HPDE6-E6E7 (cell line): ENCODE measurements around the gene PPP2R5C.

ENCODE experiments used
- DNase-seq: peaks from one replicate; pipeline ENCODE4 v3.0.0; 2011; ENCODE audit warnings: missing footprints; ENCODE audit errors: extremely low spot score

PPP2R5C gene

DNA sequence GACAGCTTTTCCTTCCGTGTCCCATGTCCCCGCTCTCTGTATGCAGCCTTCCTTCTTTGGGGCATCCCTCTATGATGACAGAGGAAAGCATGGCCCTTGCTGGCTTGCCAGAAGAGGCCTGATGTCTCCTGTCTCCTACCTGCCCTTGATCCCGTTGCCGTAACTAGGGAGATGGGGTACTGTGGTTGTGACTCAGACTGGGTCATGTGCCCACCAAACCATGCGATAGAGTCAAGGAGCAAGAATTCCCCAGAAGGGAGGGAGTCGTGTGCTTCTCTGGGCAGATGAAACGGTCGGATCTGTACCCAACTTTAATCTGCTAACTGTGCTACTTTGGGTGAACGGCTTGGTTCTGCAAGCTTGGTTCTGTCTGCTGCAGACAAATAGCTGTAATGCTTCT is 103.8 kb downstream of the PPP2R5C start:
- no peak for DNase-seq

DNA sequence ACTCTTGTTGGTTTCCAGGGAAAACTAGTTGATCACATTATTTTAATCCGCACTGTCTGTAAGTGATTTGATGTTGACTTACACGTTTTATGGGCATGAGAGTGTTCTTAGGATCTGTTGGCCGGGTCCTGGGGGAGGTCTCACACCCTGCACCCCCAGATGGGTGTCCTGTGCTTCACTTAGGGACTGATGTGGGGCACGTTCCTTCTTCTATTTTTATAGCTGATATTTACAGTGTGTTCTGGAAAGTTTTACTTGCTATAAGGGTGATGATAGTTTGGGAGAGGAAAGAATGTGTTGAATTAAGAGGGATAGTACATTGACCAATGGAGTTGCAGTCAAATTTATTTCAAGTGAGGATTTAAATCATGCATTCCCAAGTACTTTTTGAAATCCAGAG is 106.3 kb downstream of the PPP2R5C start:
- DNase-seq, result no peak

DNA sequence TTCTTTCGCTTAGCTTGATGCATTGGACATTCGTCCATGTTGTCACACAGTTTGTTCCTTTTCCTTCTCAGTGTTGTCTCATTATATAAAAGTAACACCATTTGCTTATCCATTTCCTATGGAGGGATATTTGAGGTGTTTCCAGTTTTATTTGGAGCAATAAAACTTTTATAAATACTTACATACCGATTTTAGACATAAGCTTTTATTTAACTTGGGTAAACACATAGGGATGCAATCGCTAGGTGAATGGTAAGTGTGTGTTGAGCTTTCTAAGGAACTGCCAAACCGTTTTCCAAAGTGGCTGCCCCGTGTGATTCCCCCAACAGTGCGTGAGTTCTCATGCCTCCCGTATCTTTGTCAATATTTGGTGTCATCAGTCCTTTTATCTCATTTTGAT is 107.7 kb downstream of the PPP2R5C start:
- DNase-seq, result no peak

DNA sequence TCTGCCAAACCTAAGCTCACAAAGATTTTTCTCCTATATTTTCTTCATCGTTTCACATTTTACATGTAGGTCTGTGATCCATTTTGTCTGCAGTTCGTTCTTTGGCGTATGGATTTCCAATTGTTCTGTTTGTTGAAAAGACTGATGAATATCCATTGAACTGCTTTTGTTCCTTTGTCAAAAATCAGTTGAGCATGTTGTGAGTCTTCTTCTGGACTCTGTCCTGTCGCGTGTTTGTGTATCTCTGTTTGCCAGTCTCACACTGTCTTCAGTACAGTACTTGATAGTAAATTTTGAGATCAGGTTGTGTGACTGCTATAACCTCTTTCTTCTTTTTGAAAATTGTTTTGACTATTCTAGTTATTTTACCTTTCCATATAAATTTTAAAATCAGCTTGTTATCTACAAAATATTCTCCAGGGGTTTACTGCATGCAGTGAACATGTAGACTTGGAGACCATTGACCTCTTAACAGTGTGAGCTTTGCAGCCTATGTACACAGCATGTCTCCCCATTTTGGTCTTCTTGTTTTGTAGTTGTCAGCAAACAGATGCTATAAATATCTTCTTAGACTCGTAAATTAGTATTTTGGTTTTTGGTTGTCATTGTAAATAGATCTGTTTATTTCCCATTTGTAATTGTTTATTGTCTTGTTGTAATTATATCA is 108.9 kb downstream of the PPP2R5C start:
- DNase-seq, result no peak

DNA sequence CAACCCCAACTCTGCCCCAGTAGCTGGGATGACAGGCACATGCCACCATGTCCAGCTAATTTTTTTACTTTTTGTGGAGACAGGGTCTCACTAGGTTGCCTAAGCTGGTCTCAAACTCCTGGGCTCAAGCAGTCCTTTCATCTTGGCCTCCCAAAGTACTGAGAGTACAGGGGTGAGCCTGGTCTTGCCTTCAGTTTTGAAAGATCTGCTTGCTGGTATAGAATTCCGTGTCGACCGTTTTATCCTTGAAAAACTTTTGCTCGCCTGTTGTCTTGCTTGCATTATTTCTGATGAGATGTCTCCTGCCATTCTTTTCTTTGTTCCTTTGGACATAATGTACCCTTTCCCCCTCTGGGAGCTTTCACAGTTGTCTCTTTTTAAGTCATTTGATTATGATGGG is 110.8 kb downstream of the PPP2R5C start:
- DNase-seq, result no peak

DNA sequence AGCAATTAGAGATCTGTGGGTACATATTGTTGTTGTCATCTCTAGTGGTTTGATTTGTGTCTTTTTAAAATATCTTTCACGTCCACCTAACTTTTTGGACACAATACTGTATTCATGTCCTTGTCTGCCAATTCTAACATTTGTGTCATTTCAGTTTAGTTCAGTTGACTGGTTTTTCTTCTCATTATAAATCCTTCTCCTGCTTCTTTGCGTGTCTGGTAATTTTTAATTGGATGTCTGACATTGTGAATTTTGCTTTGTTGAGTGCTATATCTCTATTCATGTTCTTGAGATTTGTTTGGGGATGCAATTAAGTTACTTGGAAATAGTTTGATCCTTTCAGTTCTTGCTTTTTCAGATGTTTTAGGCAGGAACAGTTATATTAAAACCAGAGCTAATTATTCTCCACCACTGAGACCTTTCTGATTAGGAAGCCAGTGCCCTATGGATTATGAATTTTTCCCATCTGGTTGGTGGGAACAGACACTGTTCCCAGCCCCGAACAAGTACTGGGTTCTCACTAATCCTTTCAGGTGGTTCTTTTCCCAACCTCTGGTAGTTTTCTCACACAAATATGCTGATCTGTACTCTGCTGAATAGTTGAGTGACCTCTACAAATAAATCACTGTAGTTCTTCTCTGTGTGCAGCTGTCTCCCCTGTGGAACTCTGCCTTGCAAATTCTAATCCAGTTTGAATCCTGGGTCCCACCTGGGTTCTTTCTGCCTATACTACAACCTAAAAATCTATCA is 111.7 kb downstream of the PPP2R5C start:
- no peak for DNase-seq

DNA sequence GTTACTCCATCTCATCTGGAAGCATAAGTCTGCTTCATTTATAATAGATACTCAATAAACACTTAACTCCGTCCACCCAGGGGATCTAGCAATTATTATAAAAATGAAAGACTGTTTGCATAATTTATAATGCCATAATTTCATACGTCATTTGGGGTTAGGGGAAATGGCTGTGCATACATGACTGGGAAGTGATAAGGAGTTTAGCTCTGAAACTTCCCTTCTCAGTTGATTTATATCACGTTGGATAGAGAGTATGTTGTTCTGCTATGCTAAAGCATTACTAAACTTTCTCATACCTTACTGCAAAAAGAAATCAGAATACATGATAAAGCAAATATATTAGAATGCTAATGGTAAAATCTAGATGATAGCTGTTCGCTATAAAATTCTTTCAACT is 112.5 kb downstream of the PPP2R5C start:
- no peak for DNase-seq

DNA sequence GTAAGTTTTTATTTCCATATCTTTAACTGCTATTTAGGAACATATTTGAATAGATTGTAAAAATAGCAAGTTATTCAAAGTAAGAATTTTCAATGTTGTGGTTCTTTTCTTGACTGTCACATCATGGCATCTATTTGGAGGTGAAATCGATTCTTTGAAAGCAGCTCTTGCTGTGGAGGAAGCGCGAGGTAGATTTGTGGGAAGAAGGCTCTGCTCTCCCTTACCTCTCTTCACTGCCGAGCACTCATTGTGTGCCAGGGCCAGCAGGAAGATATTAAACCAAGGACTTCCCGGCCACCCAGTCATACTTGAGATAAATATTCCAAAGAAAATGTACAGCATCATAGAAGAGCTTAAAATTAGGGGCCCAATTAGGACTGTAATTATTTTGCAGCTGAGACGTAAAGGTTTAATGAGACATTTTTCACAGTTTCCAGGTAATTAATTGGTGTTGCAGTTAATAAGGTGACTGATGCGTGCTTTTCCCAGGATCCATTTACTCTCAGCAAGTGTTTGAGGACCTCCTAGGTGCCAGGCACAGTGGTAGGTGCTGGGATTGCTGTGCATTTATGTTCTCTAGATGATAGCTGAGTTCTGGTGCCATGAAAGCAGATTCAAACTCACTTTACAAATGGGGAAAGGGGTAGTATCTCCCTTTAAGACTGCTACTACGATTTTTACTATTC is 113.7 kb downstream of the PPP2R5C start:
- no peak for DNase-seq

DNA sequence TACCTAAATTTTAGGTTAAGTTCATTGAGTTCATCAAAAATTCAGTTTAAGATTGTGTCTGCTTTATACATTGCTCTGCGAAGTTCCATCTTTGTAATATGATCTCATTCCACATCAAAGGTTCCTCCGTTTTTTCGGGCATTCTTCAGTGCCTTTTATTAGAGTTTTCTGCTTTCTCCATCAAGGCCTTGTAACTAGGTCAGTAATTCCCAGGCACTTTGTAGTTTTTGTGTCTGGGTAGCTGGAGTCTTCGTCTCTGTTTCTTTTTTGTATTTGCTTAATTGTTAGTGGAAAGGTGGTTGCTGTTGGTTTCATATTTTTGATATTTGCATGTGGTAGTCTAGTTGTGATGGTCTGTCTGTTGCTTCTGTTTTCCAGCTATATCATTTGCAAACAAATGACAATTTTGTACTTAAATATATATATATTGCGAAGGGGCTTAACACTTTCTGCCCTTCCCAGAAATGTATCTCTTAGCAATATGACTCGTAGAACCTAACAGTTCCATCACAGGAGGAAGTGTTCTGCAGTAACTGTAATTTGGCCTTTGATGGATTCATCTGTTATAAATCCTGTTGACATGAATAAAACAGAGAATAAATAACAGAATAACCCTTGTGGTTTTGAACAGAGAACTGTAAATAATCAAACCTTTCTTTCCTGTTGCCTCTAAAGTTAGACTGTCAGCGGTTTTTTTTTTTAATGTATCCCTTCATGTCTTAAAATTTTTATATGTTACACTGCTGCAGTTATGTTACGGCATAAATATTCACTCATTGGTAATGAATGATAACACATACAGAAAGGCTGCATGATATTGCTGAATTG is 114.4 kb downstream of the PPP2R5C start:
- no peak for DNase-seq

DNA sequence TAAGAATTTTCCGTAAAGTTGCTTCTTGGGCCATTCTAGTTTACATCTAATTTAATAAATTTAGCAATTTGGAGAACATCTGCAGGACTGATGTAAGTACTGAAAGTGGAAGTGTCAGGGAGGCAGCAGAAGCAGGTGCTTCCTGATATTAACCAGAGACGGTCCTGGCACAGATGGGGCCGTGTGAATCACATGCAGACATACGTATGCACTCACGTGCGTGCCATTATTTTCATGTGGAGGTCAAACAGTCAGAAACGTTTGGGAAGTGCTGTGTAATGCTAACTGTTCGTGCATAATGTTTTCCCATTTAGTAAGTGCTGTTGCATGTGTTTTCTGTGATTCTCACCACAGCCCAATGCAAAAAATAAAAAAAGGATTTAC is 115.0 kb downstream of the PPP2R5C start:
- no peak for DNase-seq

DNA sequence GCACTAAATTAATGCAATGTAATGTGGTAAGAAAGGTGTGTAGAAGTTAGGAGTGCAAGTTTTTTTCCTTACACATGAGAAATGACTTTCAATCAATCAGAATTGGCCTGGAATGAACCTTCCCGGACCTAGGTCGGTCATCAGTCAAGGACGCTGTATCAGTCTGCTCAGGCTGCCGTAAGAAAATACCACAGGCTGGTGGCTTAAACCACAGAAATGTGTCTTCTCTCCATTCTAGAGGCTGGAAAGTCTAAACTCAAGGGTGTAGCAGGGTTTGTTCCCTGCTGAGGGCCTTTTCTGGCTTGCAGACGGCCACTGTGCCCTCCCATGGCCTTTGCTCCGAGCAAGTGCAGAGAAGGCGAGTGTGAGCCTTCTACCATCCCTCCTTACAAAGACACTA is 116.3 kb downstream of the PPP2R5C start:
- DNase-seq, result no peak

DNA sequence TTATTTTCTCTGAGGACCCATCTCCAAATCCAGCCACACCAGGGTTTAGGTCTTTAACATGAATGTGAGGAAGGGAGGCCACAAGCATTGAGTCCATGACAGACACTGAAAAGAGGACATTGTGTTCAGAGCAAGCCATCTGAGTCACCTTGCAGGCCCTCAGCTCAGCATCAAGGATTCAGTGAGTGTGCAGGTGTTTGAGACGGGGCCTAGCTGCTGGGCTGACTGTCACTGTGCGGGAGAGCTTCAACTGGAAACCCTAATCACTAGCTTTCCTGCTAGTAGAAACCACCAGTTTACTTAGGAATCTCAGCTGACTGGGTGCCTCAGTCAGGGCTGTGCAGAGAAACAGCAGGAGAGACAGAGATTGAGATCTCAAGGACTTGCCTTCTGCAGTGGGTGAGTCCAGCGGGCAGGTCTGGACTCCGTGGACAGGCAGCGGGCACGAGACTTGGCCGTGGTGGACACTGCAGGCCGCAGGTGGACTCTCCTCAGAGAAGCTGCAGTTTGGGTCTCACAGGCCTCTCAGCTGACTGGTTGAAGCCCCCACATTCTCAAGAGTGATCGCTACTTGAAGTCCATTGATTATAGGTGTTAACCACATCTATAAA is 116.8 kb downstream of the PPP2R5C start:
- no peak for DNase-seq

DNA sequence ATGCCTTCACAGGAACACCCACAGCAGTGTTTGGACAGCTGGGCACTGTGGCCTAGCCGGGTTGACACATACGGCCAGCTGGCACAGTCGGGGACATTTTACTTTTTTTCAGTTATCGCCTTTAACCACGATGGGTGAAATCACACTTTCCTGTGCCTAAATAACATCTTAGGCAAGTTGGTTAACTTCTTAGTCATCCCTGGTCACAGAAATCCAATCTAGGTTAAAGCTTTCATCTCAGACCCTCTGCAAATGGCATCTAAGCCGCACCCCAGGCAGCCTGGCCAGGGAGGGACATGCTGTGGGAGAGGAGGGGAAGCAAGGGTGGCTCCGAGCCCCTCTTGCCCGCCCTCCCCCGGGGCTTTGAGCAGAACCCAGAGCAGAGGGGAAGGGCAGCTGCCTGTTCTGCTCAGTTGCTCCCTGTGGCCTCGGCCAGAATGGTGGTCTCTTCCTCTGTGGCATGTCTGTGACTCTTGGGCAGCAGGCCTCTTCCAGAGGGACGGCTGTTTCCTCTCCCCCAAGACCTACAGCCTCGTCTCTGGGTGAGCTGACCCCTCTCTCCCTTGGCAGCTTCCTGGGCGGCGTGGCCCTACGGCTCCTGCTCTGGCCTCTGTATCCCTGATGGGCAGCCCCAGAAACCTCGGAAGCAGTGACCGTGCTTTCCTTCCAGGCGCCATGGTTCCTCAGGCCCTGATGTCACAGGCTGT is 117.5 kb downstream of the PPP2R5C start:
- no peak for DNase-seq

DNA sequence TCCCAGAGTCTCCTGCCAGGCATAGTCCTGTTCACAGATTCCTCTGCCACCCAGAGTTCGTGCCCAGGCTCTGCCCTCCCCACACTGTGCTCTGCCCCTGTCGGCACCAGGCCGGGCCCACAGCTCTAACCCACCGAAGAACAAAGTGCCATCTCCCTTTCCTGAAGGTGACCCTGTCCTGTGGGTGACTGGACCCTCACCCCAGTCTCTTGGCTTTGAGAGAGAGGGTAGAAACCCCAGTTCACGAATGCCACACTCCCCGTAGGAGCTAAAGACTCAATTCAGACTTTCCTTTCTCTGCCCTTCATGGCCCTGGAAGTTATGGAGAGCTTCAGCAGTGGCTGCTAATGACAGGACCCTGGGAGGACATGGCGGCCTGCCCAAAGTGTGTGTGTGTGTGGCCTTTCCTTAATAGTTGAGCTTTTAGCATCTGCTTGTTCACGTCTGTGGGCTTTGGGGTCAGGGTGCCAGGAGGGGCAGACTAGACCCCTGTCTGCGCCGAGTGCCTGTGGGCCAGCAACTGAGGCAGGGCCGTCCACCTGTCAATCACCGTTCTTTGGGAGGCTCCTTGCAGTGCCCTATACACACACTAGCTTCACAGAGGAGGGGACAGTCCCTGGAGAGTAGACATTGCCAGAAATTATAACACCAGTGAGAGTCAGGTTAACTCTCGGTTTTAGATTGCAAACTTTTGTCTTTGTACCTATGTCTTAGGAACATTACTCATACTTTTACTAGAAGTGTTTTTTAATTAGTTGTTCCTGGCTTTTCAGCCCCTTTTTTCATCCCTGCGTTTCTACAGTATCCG is 118.2 kb downstream of the PPP2R5C start:
- no peak for DNase-seq

DNA sequence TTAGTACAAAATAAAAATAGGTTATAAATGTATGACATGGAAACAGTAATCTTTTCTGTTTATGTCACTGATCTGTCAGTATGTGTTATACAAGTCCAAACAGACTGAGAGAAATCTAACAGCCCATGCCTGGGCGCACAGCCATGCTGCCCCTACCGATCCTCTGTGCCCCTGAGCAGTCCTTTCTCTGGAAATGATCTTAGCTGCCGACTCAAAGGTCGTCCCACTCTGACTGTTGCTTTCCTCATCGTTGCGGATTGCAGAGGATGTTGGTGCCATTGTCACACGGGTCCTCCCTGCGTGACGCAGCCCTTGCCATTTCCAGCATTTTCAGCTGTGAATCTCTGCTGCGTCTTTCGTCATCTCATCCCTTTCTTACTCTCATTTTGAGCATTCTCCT is 119.9 kb downstream of the PPP2R5C start:
- DNase-seq, result no peak

DNA sequence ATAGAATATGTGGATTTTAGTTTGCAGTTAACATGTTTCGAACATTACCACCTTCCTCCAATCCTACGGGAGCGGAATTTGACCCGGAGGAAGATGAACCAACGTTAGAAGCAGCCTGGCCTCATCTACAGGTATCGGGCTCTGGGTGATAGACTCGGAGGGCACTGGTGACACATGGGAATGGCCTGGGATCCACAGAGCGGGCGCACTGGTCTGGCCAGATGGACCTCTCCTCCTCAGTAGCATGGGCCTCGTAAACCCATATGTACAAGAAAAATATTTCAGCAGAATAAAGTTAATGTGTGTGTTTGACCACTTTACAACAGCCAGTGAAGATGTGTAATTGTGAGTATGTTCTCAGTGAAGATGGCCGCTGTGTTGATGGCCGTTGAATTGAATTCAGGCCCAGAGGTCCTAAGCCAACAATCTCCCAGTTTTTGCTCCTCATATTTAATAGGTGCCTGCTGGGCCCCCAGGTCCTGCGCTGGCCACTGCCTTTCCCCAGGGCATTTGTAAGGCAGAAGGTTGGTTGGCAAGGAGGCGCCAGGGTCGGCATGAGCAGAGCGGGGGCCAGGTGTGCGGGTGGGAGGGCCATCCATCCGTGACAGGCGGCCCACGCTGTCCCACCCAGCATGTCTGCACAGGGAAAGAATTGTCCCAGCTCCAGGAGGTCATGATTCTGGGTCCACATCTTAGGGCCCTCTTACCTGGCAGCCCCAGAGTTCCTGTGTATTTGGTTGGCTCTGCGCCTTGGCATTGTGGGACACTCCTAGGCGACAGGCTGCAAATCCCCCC is 120.8 kb downstream of the PPP2R5C start:
- DNase-seq, result no peak

DNA sequence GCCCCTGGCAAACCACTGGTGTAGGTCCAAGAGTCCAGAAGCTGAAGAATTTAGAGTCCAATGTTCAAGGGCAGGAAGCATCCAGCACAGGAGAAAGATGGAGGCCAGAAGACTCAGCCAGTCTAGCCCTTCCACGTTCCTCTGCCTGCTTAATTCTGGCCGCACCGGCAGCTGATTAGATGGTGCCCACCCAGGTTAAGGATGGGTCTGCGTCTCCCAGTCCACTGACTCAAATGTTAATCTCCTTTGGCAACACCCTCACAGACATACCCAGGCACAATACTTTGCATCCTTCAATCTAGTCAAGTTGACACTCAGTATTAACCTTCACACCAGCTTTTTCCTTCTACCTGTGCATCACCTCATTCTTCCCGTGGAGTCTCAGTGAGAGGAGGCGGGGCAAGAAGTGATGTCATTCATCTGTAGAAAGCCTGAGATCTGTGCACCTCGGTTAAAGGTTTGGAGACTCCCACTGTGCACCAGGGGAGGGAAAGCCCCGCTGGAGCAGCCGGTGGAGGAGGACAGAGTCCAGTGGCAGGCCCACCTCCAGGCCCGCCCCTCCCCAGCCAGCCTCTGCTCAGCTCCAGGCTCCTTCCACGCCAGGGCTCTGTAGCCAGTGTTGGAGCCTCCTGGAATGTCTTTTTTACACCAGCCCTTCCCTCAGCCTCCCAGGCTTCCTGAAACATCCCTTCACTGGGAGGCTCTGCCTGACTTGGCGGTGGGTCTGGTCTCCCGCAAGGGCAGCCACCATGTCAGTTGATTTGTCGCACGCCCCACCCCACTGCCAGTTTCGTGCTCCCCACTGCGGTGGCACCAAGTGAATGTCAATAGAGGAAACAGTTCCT is 122.8 kb downstream of the PPP2R5C start:
- DNase-seq, result no peak

DNA sequence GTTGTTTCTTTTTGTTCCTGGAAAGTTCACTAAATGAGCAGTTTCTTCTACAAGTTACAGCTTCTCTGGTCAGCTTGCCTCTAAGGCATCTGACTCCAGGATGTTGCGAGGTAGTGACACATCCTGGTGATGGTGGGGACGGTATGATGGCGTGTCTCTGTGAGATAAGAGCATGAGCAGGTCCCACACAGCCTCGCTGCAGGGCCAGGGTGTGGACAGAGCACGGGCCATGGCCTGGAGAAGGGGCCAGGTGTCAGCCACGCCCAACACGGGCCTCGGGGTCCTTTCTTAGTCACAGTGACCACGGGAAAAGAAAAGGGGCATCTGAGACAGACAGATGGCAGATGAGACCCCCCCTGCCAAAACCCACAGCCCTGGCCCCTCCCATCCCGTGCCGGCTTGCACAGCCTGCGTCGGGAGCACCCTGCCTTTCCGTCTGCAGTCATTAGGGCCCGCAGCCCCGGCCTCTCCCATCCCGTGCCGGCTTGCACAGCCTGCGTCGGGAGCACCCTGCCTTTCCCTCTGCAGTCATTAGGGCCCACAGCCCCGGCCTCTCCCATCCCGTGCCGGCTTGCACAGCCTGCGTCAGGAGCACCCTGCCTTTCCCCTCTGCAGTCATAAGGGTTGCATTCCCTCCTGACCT is 123.5 kb downstream of the PPP2R5C start:
- no peak for DNase-seq
